Epithelial cell of esophagus (primary cell): ENCODE measurements around the gene ASF1B.
A peak's percentile ranks its signal among the peaks of the same experiment; 100 is the strongest.

Experiments
- DNase-seq: peaks from one replicate; pipeline ENCODE4 v3.0.0; 2010; ENCODE audit warnings: low read depth
- H3K4me3 ChIP-seq: 2 replicates; pipeline ENCODE4 v1.5.1; 2011; ENCODE audit warnings: mild to moderate bottlenecking, low read length, control low read depth
- TF ChIP-seq, protein P1 (sequence below): IDR thresholded peaks from 2 replicates; pipeline ENCODE4 v1.5.1; 2011; ENCODE audit warnings: low read depth, mild to moderate bottlenecking, low read length, control low read depth, inconsistent platforms; ENCODE audit not compliant: insufficient read depth; ENCODE audit errors: missing control alignments

The ASF1B gene

DNA sequence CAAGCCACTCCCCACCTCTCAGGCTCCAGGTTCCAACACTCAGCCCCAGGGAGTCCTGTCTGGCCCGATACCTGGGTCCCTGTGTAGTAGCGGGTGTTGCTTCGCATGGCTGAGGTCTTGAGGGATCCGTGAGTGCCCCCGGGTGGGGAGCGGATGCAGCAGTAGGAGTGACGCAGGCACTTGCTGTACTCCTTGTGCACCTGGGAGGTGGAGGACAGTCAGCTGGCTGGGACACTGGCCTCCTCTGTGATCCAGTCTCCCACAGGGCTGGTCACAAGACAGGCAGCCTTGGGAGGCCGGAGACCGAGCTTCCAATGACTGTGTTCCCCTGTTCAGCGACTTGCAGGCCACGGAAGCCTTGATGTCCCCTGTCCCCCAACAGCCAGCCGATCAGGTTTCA lies 16.3 kb upstream of the ASF1B start:
- TF ChIP-seq, protein P1, sequence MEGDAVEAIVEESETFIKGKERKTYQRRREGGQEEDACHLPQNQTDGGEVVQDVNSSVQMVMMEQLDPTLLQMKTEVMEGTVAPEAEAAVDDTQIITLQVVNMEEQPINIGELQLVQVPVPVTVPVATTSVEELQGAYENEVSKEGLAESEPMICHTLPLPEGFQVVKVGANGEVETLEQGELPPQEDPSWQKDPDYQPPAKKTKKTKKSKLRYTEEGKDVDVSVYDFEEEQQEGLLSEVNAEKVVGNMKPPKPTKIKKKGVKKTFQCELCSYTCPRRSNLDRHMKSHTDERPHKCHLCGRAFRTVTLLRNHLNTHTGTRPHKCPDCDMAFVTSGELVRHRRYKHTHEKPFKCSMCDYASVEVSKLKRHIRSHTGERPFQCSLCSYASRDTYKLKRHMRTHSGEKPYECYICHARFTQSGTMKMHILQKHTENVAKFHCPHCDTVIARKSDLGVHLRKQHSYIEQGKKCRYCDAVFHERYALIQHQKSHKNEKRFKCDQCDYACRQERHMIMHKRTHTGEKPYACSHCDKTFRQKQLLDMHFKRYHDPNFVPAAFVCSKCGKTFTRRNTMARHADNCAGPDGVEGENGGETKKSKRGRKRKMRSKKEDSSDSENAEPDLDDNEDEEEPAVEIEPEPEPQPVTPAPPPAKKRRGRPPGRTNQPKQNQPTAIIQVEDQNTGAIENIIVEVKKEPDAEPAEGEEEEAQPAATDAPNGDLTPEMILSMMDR = no peak
- no peak overlapping the region for H3K4me3 ChIP-seq
- no peak for DNase-seq

GRCh38 chr19:14150770-14151661 lies 14.6 kb upstream of the ASF1B start:
- no peak for DNase-seq
- TF ChIP-seq, protein P1 = no peak
- H3K4me3 ChIP-seq = no peak overlapping the region

DNA sequence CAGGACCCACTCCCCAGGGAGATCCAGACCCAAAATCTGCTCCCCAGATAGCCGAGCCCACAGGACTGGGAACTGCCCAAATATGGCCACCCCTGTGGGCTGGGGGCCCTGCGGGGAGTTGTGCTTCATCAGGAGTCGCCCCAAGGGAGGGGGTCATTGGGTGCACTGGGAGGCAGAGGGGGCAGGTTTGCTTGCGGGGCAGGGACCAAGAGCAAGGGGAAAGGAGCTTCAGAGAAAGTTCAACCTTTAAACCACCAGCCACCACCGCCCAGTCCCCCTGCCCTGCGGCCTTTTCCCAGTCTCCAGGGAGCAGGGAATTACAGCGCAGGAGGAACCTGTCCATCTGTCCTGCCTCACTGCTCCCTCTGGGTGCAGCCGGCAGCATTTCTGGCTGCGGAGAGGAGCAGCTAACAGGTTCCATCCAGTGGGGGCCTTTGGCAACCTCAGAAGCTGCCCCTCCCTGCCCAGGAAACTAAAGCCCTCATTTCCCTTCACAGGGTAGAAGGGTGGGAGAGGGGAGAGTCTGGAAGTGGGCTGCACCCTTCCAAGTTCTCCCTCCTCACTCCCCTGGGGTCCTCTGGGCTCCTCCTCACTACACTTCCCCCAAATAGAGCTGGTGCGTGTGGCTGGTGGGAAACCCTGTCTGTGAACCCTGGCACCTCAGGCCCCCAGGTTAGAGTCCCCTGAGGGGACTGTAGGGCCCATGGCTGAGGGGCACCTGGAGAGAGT lies 13.8 kb upstream of the ASF1B start:
- TF ChIP-seq, protein P1 = no peak
- DNase-seq = no peak
- no peak overlapping the region for H3K4me3 ChIP-seq

GRCh38 chr19:14149509-14149994 lies 13.2 kb upstream of the ASF1B start:
- TF ChIP-seq, protein P1 = no peak
- peak; percentile 22 for DNase-seq
- no peak overlapping the region for H3K4me3 ChIP-seq

DNA sequence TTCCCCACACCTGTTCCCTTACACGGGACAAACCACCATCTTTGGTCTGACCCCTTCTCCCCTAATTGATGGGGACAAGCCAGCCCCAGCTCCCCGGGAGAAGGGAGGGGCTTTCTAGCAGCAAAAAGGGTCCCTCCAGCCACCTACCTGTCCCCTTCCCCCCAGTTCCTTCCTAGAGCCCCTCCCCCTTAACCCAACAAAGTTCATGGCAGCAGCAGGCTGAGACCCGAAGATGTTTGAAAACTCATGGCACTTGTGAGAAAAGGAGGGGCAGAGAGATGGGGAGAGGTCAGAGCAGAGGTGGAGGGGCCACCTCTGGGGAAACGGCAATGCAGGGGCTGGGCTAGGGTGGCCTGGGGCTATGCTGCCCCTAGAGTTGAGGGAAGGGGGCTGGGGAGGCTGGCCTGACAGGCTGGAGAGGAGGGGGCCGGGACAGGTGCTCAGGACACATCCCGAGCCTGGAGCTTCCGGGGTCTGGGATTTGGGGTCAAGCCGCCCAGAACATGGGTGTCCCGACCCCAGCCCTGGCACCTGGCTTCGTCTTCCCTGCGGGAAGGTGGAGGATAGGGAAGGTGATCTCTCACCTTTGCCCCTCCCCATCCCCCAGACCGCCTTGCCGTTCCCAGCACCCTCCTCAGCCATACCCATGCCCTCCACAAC lies 12.5 kb upstream of the ASF1B start:
- TF ChIP-seq, protein P1 = no peak
- DNase-seq = no peak
- no peak overlapping the region for H3K4me3 ChIP-seq

DNA sequence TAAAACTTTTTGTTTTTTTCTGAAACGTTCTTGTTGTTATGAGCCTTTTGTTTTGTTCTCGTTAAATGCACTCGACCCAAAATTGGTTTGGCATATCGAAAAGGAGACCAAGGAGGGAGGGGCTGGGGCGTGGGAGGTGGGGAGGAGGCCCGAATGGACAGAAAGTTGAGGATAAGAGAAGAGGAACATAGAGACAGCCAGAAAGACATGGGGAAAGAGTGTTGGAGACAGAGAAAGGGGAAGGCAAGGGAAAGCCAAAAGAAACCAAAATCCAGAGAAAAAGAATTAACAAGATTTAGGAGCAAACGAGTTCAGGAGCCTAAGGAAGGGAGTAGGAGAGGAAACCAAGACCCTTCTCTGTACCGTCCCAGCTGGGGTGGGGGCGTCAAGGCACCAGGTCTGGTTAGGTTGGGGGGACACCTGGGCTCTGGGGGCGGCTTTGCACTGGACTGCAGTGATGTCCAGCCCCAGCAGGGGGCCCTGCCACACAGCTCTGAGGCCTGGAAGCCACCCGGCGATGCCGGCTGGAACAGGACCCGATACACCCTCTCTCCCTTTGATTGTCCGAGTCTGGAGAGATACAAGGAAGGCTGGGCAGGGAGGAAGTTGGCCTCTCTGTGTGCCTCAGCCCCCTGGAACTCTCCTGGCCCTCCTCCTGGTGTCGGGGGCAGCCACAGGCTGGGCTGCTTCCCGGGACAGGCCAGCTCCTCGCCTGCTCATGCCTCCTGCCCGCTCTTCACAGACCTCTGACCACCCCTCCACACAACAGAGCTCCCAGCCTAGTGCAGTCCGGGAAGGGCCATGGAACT lies 11.6 kb upstream of the ASF1B start:
- H3K4me3 ChIP-seq = no peak overlapping the region
- TF ChIP-seq, protein P1 = peak; percentile 78
- peak; percentile 50 for DNase-seq
